ENCODE data around the gene STIMATE. TPM values are rescaled to one million over a fixed set of nuclear protein-coding genes. Genes with fewer than 3 reads are reported as not detected.

The STIMATE gene
- total and polyA plus RNA-seq, 12 donors, result 4.0 to 9.7 (median 6.9) TPM

DNA sequence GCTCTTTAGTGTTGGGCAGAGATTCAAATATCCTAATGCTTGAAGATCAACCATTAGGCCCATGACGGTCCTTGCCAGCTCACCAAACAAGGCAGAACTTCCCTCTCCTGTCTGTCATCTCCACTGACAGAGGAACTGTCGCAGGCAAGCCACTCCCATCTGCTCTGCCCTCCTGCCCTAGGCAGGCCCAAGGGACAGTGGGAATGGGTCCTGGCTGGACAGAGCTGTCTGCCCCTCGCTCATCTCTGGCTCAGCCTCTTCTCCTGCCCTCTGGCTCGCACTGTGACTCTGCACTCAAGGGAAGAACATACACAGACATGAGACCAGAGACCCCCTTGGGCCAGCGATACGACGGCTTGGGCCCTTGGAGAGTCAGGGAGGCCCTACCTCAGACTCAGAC is 54.9 kb downstream of the STIMATE start:
- intact Hi-C loops (cut with DNase I), result loop anchor here in 2 of 10 donors (5.0 to 10.0 kb wide), 2 partner anchors 52 to 70 kb away; partner anchors contain the start of genes NEK4 (in 1 of the 2) and STIMATE (in 1 of the 2)
- Histone ChIP-seq H3K36me3 (peaks cover 0 to 63% (median 11%) of the 10 kb centered on the region in 9 donors), H3K4me3 (no peak overlapping the region), H3K27me3 (no peaks in the 10 kb centered on the region), H3K4me1 (peaks cover 22 to 66% (median 47%) of the 10 kb centered on the region in 9 donors), H3K9me3 (no peaks in the 10 kb centered on the region), H3K27ac (peak overlapping the region in 9 of 10 donors; percentile 5 to 84 (median 50))
- TF ChIP-seq, protein P1, sequence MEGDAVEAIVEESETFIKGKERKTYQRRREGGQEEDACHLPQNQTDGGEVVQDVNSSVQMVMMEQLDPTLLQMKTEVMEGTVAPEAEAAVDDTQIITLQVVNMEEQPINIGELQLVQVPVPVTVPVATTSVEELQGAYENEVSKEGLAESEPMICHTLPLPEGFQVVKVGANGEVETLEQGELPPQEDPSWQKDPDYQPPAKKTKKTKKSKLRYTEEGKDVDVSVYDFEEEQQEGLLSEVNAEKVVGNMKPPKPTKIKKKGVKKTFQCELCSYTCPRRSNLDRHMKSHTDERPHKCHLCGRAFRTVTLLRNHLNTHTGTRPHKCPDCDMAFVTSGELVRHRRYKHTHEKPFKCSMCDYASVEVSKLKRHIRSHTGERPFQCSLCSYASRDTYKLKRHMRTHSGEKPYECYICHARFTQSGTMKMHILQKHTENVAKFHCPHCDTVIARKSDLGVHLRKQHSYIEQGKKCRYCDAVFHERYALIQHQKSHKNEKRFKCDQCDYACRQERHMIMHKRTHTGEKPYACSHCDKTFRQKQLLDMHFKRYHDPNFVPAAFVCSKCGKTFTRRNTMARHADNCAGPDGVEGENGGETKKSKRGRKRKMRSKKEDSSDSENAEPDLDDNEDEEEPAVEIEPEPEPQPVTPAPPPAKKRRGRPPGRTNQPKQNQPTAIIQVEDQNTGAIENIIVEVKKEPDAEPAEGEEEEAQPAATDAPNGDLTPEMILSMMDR (IDR thresholded peaks at IDR 0.05), result no peak
- ATAC-seq (peak; percentile 32 to 75 (median 59)), DNase-seq (peak; percentile 37 to 54)
- 67 to 70% methylated on average over 7 of the region's 7 CpGs for WGBS, 2 donors

DNA sequence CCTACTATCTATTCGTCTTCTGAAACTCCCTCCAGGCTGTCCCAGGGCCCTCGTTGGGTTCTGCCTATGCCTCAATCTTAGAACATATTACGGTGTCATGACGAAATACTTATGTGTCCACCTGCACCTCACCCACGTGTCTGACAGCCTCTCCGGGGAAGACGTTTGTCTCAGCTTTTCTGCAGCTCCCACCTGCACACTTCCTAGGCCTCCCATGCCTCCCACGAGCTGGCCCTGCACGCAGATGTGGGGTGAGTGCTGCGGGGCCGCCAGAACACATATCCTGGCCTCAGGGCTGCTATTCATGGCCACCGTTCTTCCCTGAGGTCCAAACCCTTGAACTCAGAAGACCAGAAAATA is 55.4 kb downstream of the STIMATE start:
- Histone ChIP-seq H3K4me3 (no peak overlapping the region), H3K27me3 (no peaks in the 10 kb centered on the region), H3K9me3 (no peaks in the 10 kb centered on the region), H3K36me3 (peaks cover 0 to 58% (median 6%) of the 10 kb centered on the region in 9 donors), H3K27ac (peak overlapping the region in 8 of 10 donors; percentile 47 to 84 (median 58)), H3K4me1 (peaks cover 22 to 67% (median 51%) of the 10 kb centered on the region in 9 donors)
- TF ChIP-seq, protein P1 (IDR thresholded peaks at IDR 0.05), result no peak
- DNase-seq (no peak), ATAC-seq (peak in 1 of 8 donors; percentile 4)
- WGBS, 2 donors, result 80 to 90% methylated on average over 12 of the region's 12 CpGs
- intact Hi-C loops (cut with DNase I), result loop anchor here in 2 of 10 donors (5.0 to 10.0 kb wide), 2 partner anchors 53 to 70 kb away; partner anchors contain the start of genes NEK4 (in 1 of the 2) and STIMATE (in 1 of the 2)

DNA sequence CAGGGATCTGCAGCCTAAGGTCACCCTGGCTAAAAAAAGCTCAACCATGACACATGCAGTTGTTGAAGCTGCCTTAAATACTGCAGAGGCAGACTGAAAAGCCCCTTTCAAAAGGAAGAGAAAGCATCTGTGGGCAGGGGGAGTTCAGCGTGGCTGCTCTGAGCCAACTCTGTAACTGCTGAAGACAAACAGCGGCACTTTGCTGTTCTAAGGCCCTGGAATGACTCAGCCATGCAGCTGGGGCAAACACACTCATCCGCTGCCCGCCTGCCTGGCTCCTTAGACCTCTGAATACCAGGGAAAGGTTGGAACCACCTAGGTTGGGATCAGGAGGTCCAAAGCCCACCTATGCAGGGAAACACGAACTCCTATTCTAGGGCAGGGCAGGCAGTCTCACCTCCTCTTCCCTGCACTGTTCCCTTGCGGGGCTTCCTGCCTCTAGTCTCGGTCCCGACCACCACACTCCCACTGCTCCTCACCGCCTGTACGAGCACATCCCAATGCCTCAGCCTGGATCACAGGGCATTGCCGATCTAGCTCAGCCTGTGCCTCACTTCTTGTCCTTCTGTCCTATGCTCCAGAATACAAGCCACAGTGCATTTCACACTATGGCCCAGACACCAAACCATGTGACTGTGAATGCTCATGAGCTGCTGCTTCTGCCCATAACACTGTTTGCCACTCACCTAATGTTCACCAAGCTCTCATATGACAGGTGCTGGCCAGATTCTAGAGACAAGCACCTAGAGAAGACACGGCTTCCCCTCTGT is 56.0 kb downstream of the STIMATE start:
- Histone ChIP-seq H3K4me1 (peaks cover 21 to 69% (median 51%) of the 10 kb centered on the region in 9 donors), H3K27me3 (no peaks in the 10 kb centered on the region), H3K36me3 (peaks cover 0 to 56% (median 6%) of the 10 kb centered on the region in 9 donors), H3K4me3 (no peak overlapping the region), H3K9me3 (no peaks in the 10 kb centered on the region), H3K27ac (peak overlapping the region in 8 of 10 donors; percentile 47 to 84 (median 62))
- DNase-seq, result no peak
- intact Hi-C loops (cut with DNase I), result loop anchor here in 2 of 10 donors (5.0 to 10.0 kb wide), 2 partner anchors 53 to 69 kb away; partner anchors contain the start of genes NEK4 (in 1 of the 2) and STIMATE (in 1 of the 2)
- TF ChIP-seq, protein P1 (IDR thresholded peaks at IDR 0.05), result no peak
- 91 to 92% methylated on average over 12 of the region's 12 CpGs for WGBS, 2 donors
- ATAC-seq, result peak in 5 of 8 donors; percentile 4 to 46 (median 18)

DNA sequence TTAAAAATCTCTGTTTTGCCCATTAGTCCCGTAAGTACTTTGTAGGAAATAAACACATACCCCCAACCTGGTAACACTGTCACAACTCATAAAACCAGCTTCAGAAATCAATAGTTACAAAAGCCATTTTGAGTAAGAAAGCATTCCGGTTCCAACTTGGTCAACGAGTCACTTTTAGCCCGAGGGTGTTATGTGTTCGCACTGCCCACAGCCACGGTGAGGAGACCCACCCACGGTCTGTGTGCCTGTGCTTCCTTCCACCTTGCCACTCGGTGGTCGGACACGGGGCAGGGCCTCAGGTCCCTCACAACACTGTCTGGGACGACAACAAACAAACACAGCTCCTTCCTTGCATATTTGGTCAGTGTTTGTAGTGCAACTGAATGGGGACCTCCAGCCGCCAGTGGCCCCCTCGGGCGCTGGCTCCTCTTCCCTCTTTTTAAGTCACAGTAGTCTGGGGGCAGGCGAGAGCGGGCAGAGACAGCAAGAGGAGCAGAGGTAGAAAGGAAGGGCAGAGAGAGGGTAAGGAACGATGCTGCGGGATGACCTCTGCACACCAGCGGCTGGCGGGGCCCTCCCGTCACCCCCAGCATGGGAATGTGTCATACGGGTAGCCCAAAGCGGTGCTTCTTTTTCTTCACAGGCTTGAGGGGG is 57.3 kb downstream of the STIMATE start:
- 91 to 92% methylated on average over 23 of the region's 23 CpGs for WGBS, 2 donors
- Histone ChIP-seq H3K27ac (no peak overlapping the region), H3K4me3 (no peak overlapping the region), H3K36me3 (peaks cover 0 to 62% (median 6%) of the 10 kb centered on the region in 9 donors), H3K27me3 (no peaks in the 10 kb centered on the region), H3K4me1 (peaks cover 16 to 69% (median 50%) of the 10 kb centered on the region in 9 donors), H3K9me3 (no peaks in the 10 kb centered on the region)
- ATAC-seq, result no peak
- no peak for DNase-seq
- TF ChIP-seq, protein P1 (IDR thresholded peaks at IDR 0.05), result no peak
- intact Hi-C loops (cut with DNase I), result loop anchor here in 2 of 10 donors (5.0 to 10.0 kb wide), 3 partner anchors 55 to 232 kb away; partner anchors contain the start of genes NEK4 (in 1 of the 2) and STIMATE (in 1 of the 2)
